Measurements from ENCODE around the gene DCAF15. TPM values are rescaled to one million over a fixed set of nuclear protein-coding genes. Genes with fewer than 3 reads are reported as not detected.
"Not testable (repeated sequence)": the region's sequence is repeated elsewhere in the genome, so short reads cannot be mapped to it uniquely, and the experiment has no call there.

The DCAF15 gene
- total and polyA plus RNA-seq, 2 donors (not counting 3 experiments of a cell fraction or from before 2014, with no cell fraction given): 41.9 to 42.4 TPM

GRCh38 chr19:13920940-13921747 lies 31.2 kb upstream of the DCAF15 start:
- no peaks in the 10 kb centered on the region for H4K20me1 ChIP-seq (replicated peaks; ENCODE audit: control insufficient read depth, extremely low read depth, insufficient read depth, low read length)
- H3K4me2 ChIP-seq (ENCODE audit: insufficient read depth, low read length): no peak overlapping the region
- H3K9me1 ChIP-seq (replicated peaks; ENCODE audit: control insufficient read depth, extremely low read depth, insufficient read depth, low read length): no peaks in the 10 kb centered on the region
- H3K79me2 ChIP-seq (ENCODE audit: control insufficient read depth, insufficient read depth, low read length): no peaks in the 10 kb centered on the region
- ChIA-PET POLR2A (interaction anchor here (0.6 kb wide), 1 partner anchor 16 kb away, joined by 4 read pairs; no protein-coding TSS in a partner anchor), CTCF (interaction anchor here (0.9 kb wide), 1 partner anchor 138 kb away, joined by 3 read pairs; no protein-coding TSS in a partner anchor)
- peak; percentile 34 for DNase-seq (ENCODE audit: low read depth, low spot score)
- H3K27ac ChIP-seq (ENCODE audit: insufficient read depth, low read depth, low read length): no peak overlapping the region
- no peak overlapping the region for H2AFZ ChIP-seq (ENCODE audit: low read depth, low read length)
- peaks cover 5 to 24% of the 10 kb centered on the region in 2 experiments for H3K36me3 ChIP-seq (ENCODE audit: control insufficient read depth in 2 of 2, extremely low read depth in 1 of 2, insufficient read depth in 2 of 2, low read length in 2 of 2)
- H3K4me1 ChIP-seq (ENCODE audit: control insufficient read depth, extremely low read depth, insufficient read depth, low read length): no peaks in the 10 kb centered on the region
- H3K4me3 ChIP-seq (replicated peaks in 1 of 3; ENCODE audit: insufficient read depth in 1 of 3, low read depth in 1 of 3, low read length in 3 of 3): no peak overlapping the region
- TF ChIP-seq, protein P1, sequence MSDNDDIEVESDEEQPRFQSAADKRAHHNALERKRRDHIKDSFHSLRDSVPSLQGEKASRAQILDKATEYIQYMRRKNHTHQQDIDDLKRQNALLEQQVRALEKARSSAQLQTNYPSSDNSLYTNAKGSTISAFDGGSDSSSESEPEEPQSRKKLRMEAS (IDR thresholded peaks at IDR 0.05; ENCODE audit: insufficient read depth, insufficient read length): peak; percentile 44
- no peak for TF ChIP-seq POLR2AphosphoS5 (IDR thresholded peaks at IDR 0.05; ENCODE audit: insufficient read depth, low read depth, low read length)
- no peaks in the 10 kb centered on the region for H3K27me3 ChIP-seq (ENCODE audit: control insufficient read depth in 2 of 2, insufficient read depth in 2 of 2, low read length in 2 of 2)
- intact Hi-C loops (cut with micrococcal nuclease): no loop called here
- FAIRE-seq: peak; percentile 78
- dilution Hi-C loops (cut with MboI; ENCODE audit: extremely low pct_ligation_motif_present, low sequenced_read_pairs): no loop called here
- H3K9ac ChIP-seq (replicated peaks; ENCODE audit: extremely low read depth, insufficient read depth, low read length): no peak overlapping the region
- no TSS peak for BruUV-seq (replicated peaks)
- H3K9me3 ChIP-seq (replicated peaks; ENCODE audit: control insufficient read depth, insufficient read depth, low read length): no peaks in the 10 kb centered on the region

DNA sequence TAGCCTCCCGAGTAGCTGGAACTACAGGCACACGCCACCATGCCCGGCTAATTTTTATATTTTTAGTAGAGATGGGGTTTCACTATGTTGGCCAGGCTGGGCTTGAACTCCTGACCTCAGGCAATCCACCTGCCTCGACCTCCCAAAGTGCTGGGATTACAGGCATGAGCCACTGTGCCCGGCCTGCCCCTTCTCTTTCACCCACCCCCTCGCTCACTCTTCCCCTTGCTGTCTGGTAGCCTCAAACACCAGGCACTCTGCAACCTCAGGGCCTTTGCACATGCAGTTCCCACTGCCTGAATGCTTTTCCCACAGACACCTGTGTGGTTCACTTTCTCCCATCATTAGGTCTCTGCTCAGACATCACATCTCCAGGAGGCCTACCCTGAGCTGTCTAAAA lies 30.2 kb upstream of the DCAF15 start:
- BruUV-seq (replicated peaks); H3K79me2 ChIP-seq (ENCODE audit: control insufficient read depth, insufficient read depth, low read length); H3K9me1 ChIP-seq (replicated peaks; ENCODE audit: control insufficient read depth, extremely low read depth, insufficient read depth, low read length); H3K27ac ChIP-seq (ENCODE audit: insufficient read depth, low read depth, low read length); H3K27me3 ChIP-seq (ENCODE audit: control insufficient read depth in 2 of 2, insufficient read depth in 2 of 2, low read length in 2 of 2); H3K9me3 ChIP-seq (replicated peaks; ENCODE audit: control insufficient read depth, insufficient read depth, low read length); H4K20me1 ChIP-seq (replicated peaks; ENCODE audit: control insufficient read depth, extremely low read depth, insufficient read depth, low read length); H3K4me2 ChIP-seq (ENCODE audit: insufficient read depth, low read length); dilution Hi-C loops (cut with MboI; ENCODE audit: extremely low pct_ligation_motif_present, low sequenced_read_pairs); DNase-seq (ENCODE audit: low read depth, low spot score); POLR2A ChIA-PET; H2AFZ ChIP-seq (ENCODE audit: low read depth, low read length); intact Hi-C loops (cut with micrococcal nuclease); H3K9ac ChIP-seq (replicated peaks; ENCODE audit: extremely low read depth, insufficient read depth, low read length); FAIRE-seq; H3K4me1 ChIP-seq (ENCODE audit: control insufficient read depth, extremely low read depth, insufficient read depth, low read length); CTCF ChIA-PET; H3K4me3 ChIP-seq (replicated peaks in 1 of 3; ENCODE audit: insufficient read depth in 1 of 3, low read depth in 1 of 3, low read length in 3 of 3): not testable (repeated sequence)
- H3K36me3 ChIP-seq (ENCODE audit: control insufficient read depth in 2 of 2, extremely low read depth in 1 of 2, insufficient read depth in 2 of 2, low read length in 2 of 2): peaks cover 5 to 28% of the 10 kb centered on the region in 2 experiments
